Bronchial epithelial cell (primary cell): ENCODE measurements around the gene MAB21L3. TPM values are rescaled to one million over a fixed set of nuclear protein-coding genes. Genes with fewer than 3 reads are reported as not detected.

ENCODE experiments used
- DNase-seq: peaks from one replicate; pipeline ENCODE4 v3.0.0-alpha.2; 2010; ENCODE audit warnings: low read depth
- FAIRE-seq: peaks from 2 replicates; lab custom pipeline; 2011; peaks lifted over from hg19 to GRCh38; lab: Jason Lieb, UNC
- H3K27me3 ChIP-seq: 2 replicates; pipeline ENCODE4 v1.5.1; 2011; ENCODE audit warnings: low read length; ENCODE audit not compliant: control insufficient read depth, insufficient read depth
- H3K36me3 ChIP-seq: 2 replicates; pipeline ENCODE4 v1.5.1; 2011; ENCODE audit warnings: low read length; ENCODE audit not compliant: control insufficient read depth, insufficient read depth
- H3K4me3 ChIP-seq: 2 replicates; pipeline ENCODE4 v1.5.1; 2011; ENCODE audit warnings: mild to moderate bottlenecking, low read depth, low read length, control low read depth
- CTCF ChIP-seq: IDR thresholded peaks from 2 replicates; pipeline ENCODE4 v1.5.1; 2011; ENCODE audit warnings: mild to moderate bottlenecking, moderate library complexity, low read length, control low read depth, inconsistent platforms; ENCODE audit not compliant: insufficient read depth, severe bottlenecking
- total RNA-seq: library from RNA; depleted of rRNA; stranded (reverse); fragments of >200 nt; gene quantifications from 2 replicates; pipeline ENCODE4 v1.2.1, GENCODE V29; 2014

Gene MAB21L3
- total RNA-seq, 1 donor from 2014 or later, result 0.53 TPM

GRCh38 chr1:116175611-116176010, 64.4 kb downstream of the MAB21L3 start:
- no peak for DNase-seq
- no peak for TF ChIP-seq CTCF
- H3K4me3 ChIP-seq, result no peak overlapping the region
- peaks cover 6% of the 10 kb centered on the region for H3K27me3 ChIP-seq
- peak; percentile 28 for FAIRE-seq
- no peaks in the 10 kb centered on the region for H3K36me3 ChIP-seq

- DNase-seq (no peak), FAIRE-seq (no peak)
- TF ChIP-seq CTCF, result no peak
- Histone ChIP-seq H3K27me3 (peaks cover 6% of the 10 kb centered on the region), H3K4me3 (no peak overlapping the region), H3K36me3 (no peaks in the 10 kb centered on the region)
These were observed 65.1 kb downstream of the MAB21L3 start for GRCh38 chr1:116176306-116176789.

GRCh38 chr1:116177861-116178260, 66.7 kb downstream of the MAB21L3 start:
- H3K36me3 ChIP-seq, result no peaks in the 10 kb centered on the region
- no peak for TF ChIP-seq CTCF
- peaks cover 6% of the 10 kb centered on the region for H3K27me3 ChIP-seq
- DNase-seq (no peak), FAIRE-seq (no peak)
- no peak overlapping the region for H3K4me3 ChIP-seq

GRCh38 chr1:116178837-116179236, 67.6 kb downstream of the MAB21L3 start:
- TF ChIP-seq CTCF, result no peak
- FAIRE-seq (peak; percentile 94), DNase-seq (no peak)
- Histone ChIP-seq H3K4me3 (no peak overlapping the region), H3K36me3 (no peaks in the 10 kb centered on the region), H3K27me3 (peaks cover 5% of the 10 kb centered on the region)

DNA sequence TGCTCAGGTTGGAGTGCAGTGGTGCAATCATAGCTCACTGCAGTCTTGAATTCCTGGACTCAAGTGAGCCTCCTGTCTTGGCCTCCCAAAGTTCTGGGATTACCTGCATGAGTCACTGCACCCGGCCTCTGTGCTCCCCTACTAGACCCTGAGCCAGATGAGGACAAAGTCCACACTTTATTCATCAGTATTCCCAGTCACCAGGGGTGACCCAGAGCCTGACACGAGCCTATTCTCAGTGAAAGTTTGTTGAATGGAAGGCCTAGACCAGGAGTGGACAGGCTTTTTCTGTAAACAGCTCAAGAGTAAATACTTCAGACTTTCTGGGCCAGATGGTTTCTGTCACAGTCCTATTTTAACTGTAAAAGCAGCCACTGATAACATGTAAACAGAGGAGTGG, 68.2 kb downstream of the MAB21L3 start:
- H3K27me3 ChIP-seq, result peaks cover 5% of the 10 kb centered on the region
- no peak for DNase-seq
- FAIRE-seq, result no peak

More for the DNA sequence above, 68.2 kb downstream of the MAB21L3 start:
- Histone ChIP-seq H3K4me3 (no peak overlapping the region), H3K36me3 (no peaks in the 10 kb centered on the region)
- no peak for TF ChIP-seq CTCF
